ENCODE measurements around the gene MAML2.

The MAML2 gene

DNA sequence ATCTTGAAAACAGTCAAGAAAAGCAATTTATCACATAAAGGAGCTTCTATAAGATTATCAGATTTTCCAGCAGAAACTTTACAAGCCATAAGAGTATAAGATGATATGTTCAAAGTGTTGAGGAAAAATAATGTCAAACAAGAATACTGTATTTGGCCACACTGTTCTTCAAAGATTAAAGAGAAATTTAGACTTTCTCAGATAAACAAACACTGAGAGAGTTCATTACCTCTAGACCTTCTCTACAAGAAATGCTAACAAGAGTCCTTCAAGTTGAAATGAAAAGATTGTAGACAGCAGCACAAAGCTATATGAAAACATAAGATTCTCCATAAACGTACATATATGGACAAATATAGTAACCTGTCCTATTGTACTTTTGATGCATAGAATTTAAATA lies 411.1 kb downstream of the MAML2 start:
- DNase-seq (ENCODE audit: low spot score): no peak
- H3K27ac ChIP-seq (ENCODE audit: poor library complexity, severe bottlenecking): no peak overlapping the region
- H3K4me1 ChIP-seq (ENCODE audit: insufficient read depth, poor library complexity, severe bottlenecking): no peaks in the 10 kb centered on the region
- TF ChIP-seq, protein P1, sequence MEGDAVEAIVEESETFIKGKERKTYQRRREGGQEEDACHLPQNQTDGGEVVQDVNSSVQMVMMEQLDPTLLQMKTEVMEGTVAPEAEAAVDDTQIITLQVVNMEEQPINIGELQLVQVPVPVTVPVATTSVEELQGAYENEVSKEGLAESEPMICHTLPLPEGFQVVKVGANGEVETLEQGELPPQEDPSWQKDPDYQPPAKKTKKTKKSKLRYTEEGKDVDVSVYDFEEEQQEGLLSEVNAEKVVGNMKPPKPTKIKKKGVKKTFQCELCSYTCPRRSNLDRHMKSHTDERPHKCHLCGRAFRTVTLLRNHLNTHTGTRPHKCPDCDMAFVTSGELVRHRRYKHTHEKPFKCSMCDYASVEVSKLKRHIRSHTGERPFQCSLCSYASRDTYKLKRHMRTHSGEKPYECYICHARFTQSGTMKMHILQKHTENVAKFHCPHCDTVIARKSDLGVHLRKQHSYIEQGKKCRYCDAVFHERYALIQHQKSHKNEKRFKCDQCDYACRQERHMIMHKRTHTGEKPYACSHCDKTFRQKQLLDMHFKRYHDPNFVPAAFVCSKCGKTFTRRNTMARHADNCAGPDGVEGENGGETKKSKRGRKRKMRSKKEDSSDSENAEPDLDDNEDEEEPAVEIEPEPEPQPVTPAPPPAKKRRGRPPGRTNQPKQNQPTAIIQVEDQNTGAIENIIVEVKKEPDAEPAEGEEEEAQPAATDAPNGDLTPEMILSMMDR (IDR thresholded peaks at IDR 0.05; ENCODE audit: poor library complexity, severe bottlenecking): no peak
- peaks cover 5% of the 10 kb centered on the region for H3K9me3 ChIP-seq (ENCODE audit: severe bottlenecking)
- ATAC-seq (ENCODE audit: low read depth): no peak
- H3K4me3 ChIP-seq (ENCODE audit: severe bottlenecking): no peak overlapping the region
- no peaks in the 10 kb centered on the region for H3K36me3 ChIP-seq (ENCODE audit: low read depth)
- no peaks in the 10 kb centered on the region for H3K27me3 ChIP-seq (ENCODE audit: insufficient read depth, poor library complexity, severe bottlenecking)

DNA sequence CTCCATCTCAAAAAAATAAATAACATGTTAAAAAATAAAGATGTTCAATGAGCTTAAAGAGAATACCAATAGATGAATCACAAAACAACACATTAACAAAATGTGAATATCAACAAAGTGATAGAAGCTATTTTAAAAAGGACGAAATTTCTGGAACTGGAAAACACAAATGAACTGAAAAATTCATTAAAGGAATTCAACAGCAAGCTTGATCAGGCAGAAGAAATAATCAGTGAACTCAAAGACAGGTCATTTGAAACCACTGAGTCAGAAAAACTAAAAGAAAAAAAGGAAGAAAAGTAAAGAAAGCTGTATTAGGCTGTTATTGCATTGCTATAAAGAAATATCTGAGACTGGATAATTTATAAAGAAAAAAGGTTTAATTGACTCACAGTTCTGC lies 412.0 kb downstream of the MAML2 start:
- peaks cover 5% of the 10 kb centered on the region for H3K9me3 ChIP-seq (ENCODE audit: severe bottlenecking)
- H3K36me3 ChIP-seq (ENCODE audit: low read depth): no peaks in the 10 kb centered on the region
- H3K27ac ChIP-seq (ENCODE audit: poor library complexity, severe bottlenecking): no peak overlapping the region
- TF ChIP-seq, protein P1 (IDR thresholded peaks at IDR 0.05; ENCODE audit: poor library complexity, severe bottlenecking): no peak
- H3K4me1 ChIP-seq (ENCODE audit: insufficient read depth, poor library complexity, severe bottlenecking): no peaks in the 10 kb centered on the region
- H3K4me3 ChIP-seq (ENCODE audit: severe bottlenecking): no peak overlapping the region
- DNase-seq (ENCODE audit: low spot score) (no peak), ATAC-seq (ENCODE audit: low read depth) (no peak)
- no peaks in the 10 kb centered on the region for H3K27me3 ChIP-seq (ENCODE audit: insufficient read depth, poor library complexity, severe bottlenecking)

DNA sequence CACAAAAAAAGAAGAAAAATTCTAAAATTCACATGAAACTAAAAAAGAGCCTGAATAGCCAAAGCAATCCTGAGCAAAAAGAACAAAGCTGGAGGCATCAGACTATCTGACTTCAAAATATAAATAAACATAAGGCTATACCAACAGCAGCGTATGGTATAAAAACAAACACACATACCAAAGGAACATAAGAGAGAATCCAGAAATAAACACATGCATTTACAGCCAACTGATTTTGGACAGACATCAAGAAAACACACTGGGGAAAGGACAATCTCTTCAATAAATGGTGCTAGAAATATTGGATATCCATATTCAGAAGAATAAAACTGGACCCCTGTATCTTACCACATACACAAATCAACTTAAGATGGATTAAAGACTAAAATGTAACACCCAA lies 416.3 kb downstream of the MAML2 start:
- ATAC-seq (ENCODE audit: low read depth): no peak
- Histone ChIP-seq H3K4me3 (ENCODE audit: severe bottlenecking) (no peak overlapping the region), H3K27me3 (ENCODE audit: insufficient read depth, poor library complexity, severe bottlenecking) (no peaks in the 10 kb centered on the region), H3K36me3 (ENCODE audit: low read depth) (no peaks in the 10 kb centered on the region), H3K9me3 (ENCODE audit: severe bottlenecking) (peaks cover 5% of the 10 kb centered on the region), H3K4me1 (ENCODE audit: insufficient read depth, poor library complexity, severe bottlenecking) (peaks cover 15% of the 10 kb centered on the region), H3K27ac (ENCODE audit: poor library complexity, severe bottlenecking) (no peak overlapping the region)
- TF ChIP-seq, protein P1 (IDR thresholded peaks at IDR 0.05; ENCODE audit: poor library complexity, severe bottlenecking): no peak
- no peak for DNase-seq (ENCODE audit: low spot score)

All from RWPE2 (cell line).